Stimulated activated CD4-positive, alpha-beta T cell treated with anti-CD3 and anti-CD28 coated beads, Interleukin-1b, Interleukin-23, amount 100 ng/mL, for 1 hour (primary cell): ENCODE results near the gene NTMT1.
"Not testable (repeated sequence)": the region's sequence is repeated elsewhere in the genome, so short reads cannot be mapped to it uniquely, and the experiment has no call there.

Source experiments
- DNase-seq, 2 donors: peaks; one replicate each; pipeline ENCODE4 v3.0.0-alpha.2; 2020; ENCODE audit warnings: low read depth in 2 of 2

Gene NTMT1

DNA sequence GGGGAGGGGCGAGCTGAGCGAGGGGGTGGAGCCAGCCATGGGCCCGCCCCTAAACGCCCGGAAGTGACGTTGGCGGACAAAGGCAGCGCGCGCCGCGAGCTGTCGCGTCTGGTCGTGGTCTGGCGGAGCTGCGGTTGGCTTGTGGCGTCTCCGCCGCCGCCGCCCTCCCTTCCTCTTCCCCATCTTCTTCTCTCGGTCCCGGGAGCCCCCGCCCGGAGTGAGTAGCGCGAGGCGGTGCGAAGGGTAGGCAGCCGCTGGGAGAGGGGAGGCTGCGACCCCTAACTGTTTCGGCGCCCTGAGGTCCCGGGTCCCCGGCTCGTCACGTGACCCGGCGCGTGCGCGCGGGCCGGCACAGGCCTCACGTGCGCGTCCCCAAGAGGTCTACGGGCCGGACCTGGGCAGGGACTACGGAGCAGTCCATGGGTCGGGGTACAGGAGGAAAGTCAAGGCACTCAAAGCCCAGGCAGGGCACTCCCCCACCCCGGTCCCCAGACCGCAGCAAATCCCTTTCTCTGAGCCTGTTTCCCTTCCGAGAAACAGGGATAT, at the start of gene NTMT1:
Gene NTMT1, plus strand, starts transcription at position 85 of the 546 bp plus-strand sequence. CDS start 6,541 bp downstream, outside the sequence.
- DNase-seq: peak; percentile 77 to 91

- no peak for DNase-seq
Measured at GRCh38 chr9:129576546-129577543, 49.1 kb upstream of the NTMT1 start.

GRCh38 chr9:129579294-129579693, 46.7 kb upstream of the NTMT1 start:
- no peak for DNase-seq

DNA sequence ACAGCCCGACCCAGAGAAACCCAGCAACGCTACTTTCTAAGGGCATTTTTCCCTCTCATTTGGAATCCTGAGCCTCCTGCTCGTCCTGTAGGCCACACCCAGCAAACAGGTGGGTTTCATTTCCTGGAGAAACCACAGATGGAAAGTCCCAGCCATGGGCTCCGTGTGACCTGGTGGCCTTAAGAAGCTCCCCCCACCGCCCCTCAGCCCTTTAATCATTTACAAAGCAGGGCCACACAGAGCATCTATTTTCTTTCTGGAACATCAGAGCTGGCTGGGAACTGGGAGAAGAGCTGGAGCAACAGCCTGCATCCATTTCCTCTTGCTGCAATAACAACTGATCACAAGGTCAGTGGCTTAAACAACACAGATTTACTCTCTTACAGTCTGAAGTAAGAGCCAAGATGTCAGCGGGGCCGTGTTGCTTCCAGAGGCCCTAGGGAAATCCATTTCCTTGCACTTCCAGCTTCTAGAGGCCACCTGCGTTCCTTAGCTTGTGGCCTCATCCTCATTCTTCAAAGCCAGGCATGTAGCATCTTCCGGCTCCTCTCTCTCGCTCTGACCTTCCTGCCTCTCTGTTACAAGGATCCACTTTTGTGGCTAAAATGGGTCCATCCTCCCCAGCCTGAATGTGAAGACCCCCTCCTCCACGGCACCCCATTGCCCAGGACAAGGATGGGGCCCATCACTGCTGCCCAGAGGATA, 45.6 kb upstream of the NTMT1 start:
- DNase-seq: no peak

GRCh38 chr9:129581505-129582189, 44.3 kb upstream of the NTMT1 start:
- no peak for DNase-seq

- no peak for DNase-seq
Measured at GRCh38 chr9:129582855-129583254, 43.1 kb upstream of the NTMT1 start.

GRCh38 chr9:129583308-129584038, 42.5 kb upstream of the NTMT1 start:
- no peak for DNase-seq

DNA sequence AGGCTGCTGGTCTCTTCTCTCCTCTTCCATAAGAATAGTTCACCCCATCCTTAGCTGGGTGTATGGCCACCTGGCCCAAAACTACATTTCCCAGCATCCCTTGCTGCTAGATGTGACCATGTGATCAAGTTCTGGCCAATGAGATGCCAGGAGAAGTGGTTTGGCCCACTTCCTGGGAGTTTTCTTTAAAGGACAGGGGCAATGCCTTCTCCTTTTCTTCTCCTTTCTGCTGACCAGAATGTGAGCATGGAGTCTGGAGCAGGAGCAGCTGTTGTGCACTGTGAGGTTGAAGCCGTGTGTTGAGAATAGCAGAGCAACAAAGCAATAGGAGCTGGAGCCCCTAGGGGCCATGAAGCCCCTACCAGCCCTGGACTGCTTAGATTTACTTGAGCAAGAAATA, 41.8 kb upstream of the NTMT1 start:
- no peak for DNase-seq

- DNase-seq: no peak
Measured at GRCh38 chr9:129585352-129585751, 40.6 kb upstream of the NTMT1 start.

GRCh38 chr9:129586245-129586644, 39.7 kb upstream of the NTMT1 start:
- DNase-seq: no peak

- DNase-seq: no peak
Measured at GRCh38 chr9:129586685-129587084, 39.3 kb upstream of the NTMT1 start.

GRCh38 chr9:129587487-129588262, 38.3 kb upstream of the NTMT1 start:
- DNase-seq: no peak

GRCh38 chr9:129590466-129590865, 35.5 kb upstream of the NTMT1 start:
- DNase-seq: no peak

- DNase-seq: no peak
Measured at GRCh38 chr9:129591916-129592315, 34.0 kb upstream of the NTMT1 start.

GRCh38 chr9:129592790-129593189, 33.2 kb upstream of the NTMT1 start:
- DNase-seq: not testable (repeated sequence)

GRCh38 chr9:129594632-129595031, 31.3 kb upstream of the NTMT1 start:
- DNase-seq: no peak

DNA sequence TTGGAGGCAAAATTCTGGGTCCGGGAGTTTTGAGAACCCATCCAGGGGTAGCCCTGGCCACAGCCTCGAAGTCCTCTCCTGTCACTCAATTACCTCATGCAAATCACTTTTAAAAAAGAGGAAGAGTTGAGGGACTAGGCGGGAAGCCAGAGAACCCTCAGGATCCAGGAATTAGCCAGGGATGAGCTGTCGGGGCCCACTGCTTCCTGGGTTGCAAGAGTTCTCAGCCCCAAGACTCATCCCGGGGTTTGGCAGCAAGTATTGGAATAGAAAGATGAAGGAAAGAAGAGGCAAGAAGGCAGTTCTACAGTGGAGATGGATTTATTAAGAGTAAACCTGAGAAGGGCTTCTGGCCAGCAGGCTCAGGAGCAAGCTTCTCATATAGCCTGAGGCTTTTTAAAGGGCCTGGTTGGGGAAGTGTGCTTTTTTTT, 30.6 kb upstream of the NTMT1 start:
- DNase-seq: no peak

- no peak for DNase-seq
Measured at GRCh38 chr9:129595903-129596540, 29.9 kb upstream of the NTMT1 start.

GRCh38 chr9:129596541-129597331, 29.2 kb upstream of the NTMT1 start:
- DNase-seq: no peak
